Stimulated activated CD8-positive, alpha-beta memory T cell treated with anti-CD3 and anti-CD28 coated beads, Interleukin-7, amount 100 ng/mL, for 48 hours (primary cell): ENCODE data around the gene SLC32A1.

Experiments
- DNase-seq, 2 donors: peaks; one replicate each; pipeline ENCODE4 v3.0.0-alpha.2; 2020; ENCODE audit warnings: low read depth in 1 of 2; ENCODE audit errors: extremely low read depth in 1 of 2

The SLC32A1 gene

GRCh38 chr20:38723848-38724625 is at the start of gene SLC32A1:
SLC32A1 (plus strand) TSS chr20:38724486; CDS start chr20:38724725, 239 bp downstream.
- DNase-seq: no peak

- no peak for DNase-seq
These were observed 49.5 kb upstream of the SLC32A1 start for GRCh38 chr20:38674765-38675133.

- no peak for DNase-seq
These were observed 47.7 kb upstream of the SLC32A1 start for GRCh38 chr20:38676576-38676975.

GRCh38 chr20:38680500-38681306 is 43.6 kb upstream of the SLC32A1 start:
- DNase-seq: no peak

GRCh38 chr20:38685271-38685670 is 39.0 kb upstream of the SLC32A1 start:
- DNase-seq: no peak

GRCh38 chr20:38685853-38686473 is 38.3 kb upstream of the SLC32A1 start:
- DNase-seq: no peak

GRCh38 chr20:38692436-38693411 is 31.6 kb upstream of the SLC32A1 start:
- DNase-seq: no peak

GRCh38 chr20:38697306-38697705 is 27.0 kb upstream of the SLC32A1 start:
- no peak for DNase-seq

GRCh38 chr20:38698541-38698940 is 25.7 kb upstream of the SLC32A1 start:
- DNase-seq: no peak

GRCh38 chr20:38700141-38700540 is 24.1 kb upstream of the SLC32A1 start:
- DNase-seq: no peak

GRCh38 chr20:38700926-38701325 is 23.4 kb upstream of the SLC32A1 start:
- DNase-seq: no peak

- no peak for DNase-seq
These were observed 20.8 kb upstream of the SLC32A1 start for GRCh38 chr20:38703526-38703925.

- no peak for DNase-seq
These were observed 20.1 kb upstream of the SLC32A1 start for GRCh38 chr20:38704136-38704535.

GRCh38 chr20:38706509-38706908 is 17.8 kb upstream of the SLC32A1 start:
- DNase-seq: no peak

- no peak for DNase-seq
These were observed 10.0 kb upstream of the SLC32A1 start for GRCh38 chr20:38714308-38714707.

- no peak for DNase-seq
These were observed 8.6 kb upstream of the SLC32A1 start for GRCh38 chr20:38715646-38716045.

GRCh38 chr20:38722683-38723016 is 1.6 kb upstream of the SLC32A1 start:
- no peak for DNase-seq

- no peak for DNase-seq
These were observed 1.1 kb upstream of the SLC32A1 start for GRCh38 chr20:38723017-38723847.

- no peak for DNase-seq
These were observed 401 bp downstream of the SLC32A1 start for GRCh38 chr20:38724626-38725147.
